Central memory CD8-positive, alpha-beta T cell (primary cell): ENCODE data around the gene VDAC1.

Source experiments
- ATAC-seq: fragments of 150-1000 bp; cut with Tn5 transposase; replicated peaks from 2 replicates; pipeline ENCODE4 v1.10.0; 2022; ENCODE audit warnings: mild to moderate bottlenecking, moderate FRiP score, moderate number of reproducible peaks; ENCODE audit not compliant: poor library complexity, severe bottlenecking; ENCODE audit errors: extremely low read depth
- DNase-seq, 2 donors: peaks; one replicate each; pipeline ENCODE4 v3.0.0; 2021; ENCODE audit warnings: low spot score in 2 of 2
- H3K27ac Mint-ChIP-seq: one replicate; pipeline ENCODE4 v1.8.0; 2022; ENCODE audit warnings: low read depth, mild to moderate bottlenecking, moderate library complexity, mixed read lengths
- H3K27me3 Mint-ChIP-seq: one replicate; pipeline ENCODE4 v1.8.0; 2022; ENCODE audit warnings: mixed read lengths
- H3K36me3 Mint-ChIP-seq: one replicate; pipeline ENCODE4 v1.8.0; 2022; ENCODE audit warnings: mild to moderate bottlenecking, moderate library complexity, mixed read lengths; ENCODE audit not compliant: insufficient read depth
- H3K4me1 Mint-ChIP-seq: one replicate; pipeline ENCODE4 v1.8.0; 2022; ENCODE audit warnings: mixed read lengths
- H3K4me3 Mint-ChIP-seq: one replicate; pipeline ENCODE4 v1.8.0; 2022; ENCODE audit warnings: mild to moderate bottlenecking, moderate library complexity, mixed read lengths
- H3K9me3 Mint-ChIP-seq: one replicate; pipeline ENCODE4 v1.8.0; 2022; ENCODE audit warnings: mixed read lengths

VDAC1 gene

DNA sequence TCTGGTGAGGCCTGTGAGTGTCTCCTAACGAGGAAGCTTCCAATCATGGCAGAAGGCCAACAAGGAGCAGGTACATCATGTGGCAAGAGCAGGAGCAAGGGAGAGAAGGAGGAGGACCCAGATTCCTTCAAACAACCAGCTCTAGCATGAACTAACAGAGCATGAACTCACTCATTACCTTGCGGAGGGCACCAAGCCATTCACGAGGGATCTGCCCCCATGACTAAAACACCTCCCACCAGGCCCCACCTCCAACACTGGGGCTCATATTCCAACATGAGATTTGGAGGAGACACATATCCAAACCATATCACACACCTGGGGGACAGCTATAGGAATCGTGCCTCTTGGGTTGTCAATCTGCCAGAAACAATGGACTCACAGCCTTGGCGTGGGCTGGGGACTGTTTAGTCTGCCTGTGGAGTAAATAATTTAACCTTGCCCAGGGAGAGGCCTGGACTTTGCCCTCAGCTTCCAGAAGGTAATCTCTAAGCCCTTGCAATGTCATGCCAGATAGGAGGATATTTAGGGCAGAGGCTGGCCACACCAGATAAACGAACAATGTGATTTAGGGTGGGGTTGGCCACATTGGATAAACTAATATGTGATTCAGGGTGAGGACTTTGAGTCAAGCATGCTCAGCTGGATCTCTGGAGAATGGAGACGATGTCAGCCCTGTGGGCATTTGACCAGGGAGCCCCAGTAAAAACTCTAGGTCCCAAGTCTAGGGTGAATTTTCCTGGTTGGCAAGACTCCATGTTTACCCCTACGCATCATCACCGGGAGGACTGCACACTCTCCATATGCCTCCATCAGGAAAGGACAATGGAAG is 13.6 kb upstream of the VDAC1 start:
- H3K27ac Mint-ChIP-seq: no peak overlapping the region
- H3K27me3 Mint-ChIP-seq: peaks cover 4% of the 10 kb centered on the region
- DNase-seq: no peak
- H3K4me1 Mint-ChIP-seq: no peaks in the 10 kb centered on the region
- no peak for ATAC-seq
- H3K4me3 Mint-ChIP-seq: no peak overlapping the region
- no peaks in the 10 kb centered on the region for H3K9me3 Mint-ChIP-seq
- H3K36me3 Mint-ChIP-seq: no peaks in the 10 kb centered on the region

DNA sequence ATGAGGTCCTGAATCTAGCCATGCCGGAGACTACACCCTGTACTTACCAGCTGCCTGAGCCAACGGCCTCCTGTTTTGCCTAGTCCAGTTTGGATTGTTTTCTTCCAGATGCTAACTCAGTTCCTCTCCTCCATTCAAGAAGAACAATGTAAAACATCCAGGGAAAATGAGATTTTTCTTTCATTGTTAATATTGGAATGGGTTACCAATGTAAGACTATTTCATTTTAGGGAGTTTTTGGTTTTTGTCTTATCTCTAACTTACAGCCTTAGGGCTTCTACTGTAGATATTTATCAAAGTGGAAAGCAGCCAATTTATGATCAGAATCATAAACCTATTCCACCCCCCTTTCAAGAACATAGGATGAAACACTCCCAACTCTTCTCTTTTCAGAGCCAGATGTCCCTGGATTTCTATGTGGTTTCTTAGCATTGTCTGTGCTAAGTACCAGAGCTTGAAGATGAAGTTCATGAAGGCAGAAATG is 3.5 kb upstream of the VDAC1 start:
- ATAC-seq: no peak
- H3K4me1 Mint-ChIP-seq: peaks cover 15% of the 10 kb centered on the region
- DNase-seq: no peak
- H3K36me3 Mint-ChIP-seq: peaks cover 16% of the 10 kb centered on the region
- H3K27ac Mint-ChIP-seq: no peak overlapping the region
- H3K9me3 Mint-ChIP-seq: no peaks in the 10 kb centered on the region
- H3K4me3 Mint-ChIP-seq: no peak overlapping the region
- peaks cover 26% of the 10 kb centered on the region for H3K27me3 Mint-ChIP-seq

DNA sequence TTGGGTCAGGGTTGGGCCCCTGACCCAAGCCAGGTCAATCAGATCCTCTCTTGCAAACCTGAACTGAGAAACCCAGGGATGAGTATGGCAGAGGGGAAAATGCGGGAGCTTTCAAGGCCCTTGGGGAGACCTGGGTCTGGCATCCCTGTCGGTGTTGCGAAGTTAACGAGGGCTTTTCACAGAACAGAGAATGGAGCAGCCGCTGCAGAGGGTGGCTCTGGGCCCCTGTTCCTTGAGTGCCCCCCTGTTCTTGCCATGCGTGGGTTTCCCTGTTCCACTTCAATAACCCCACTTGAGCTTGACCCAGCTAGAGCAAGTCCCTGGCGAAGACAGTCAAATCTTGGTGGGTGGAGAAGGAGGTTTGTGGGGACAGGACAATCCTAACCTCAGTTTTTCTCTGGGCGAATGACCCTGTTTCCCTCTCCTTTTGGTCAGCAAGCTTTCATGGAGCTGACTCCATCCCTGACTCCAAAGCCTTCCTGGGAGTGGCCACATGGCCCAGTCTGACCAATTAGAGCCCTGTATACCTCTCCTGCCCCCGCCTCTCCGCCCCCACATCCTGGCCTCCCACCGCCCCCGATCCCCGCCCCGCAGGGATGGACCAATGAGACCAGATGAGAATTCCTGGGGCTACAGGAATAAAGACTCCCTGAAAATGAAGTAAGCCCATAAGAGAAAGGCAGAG is 2.9 kb upstream of the VDAC1 start:
- Mint-ChIP-seq H3K9me3 (no peaks in the 10 kb centered on the region), H3K36me3 (peaks cover 17% of the 10 kb centered on the region), H3K4me1 (peaks cover 20% of the 10 kb centered on the region), H3K4me3 (no peak overlapping the region), H3K27me3 (peaks cover 20% of the 10 kb centered on the region), H3K27ac (no peak overlapping the region)
- no peak for ATAC-seq
- DNase-seq: no peak

DNA sequence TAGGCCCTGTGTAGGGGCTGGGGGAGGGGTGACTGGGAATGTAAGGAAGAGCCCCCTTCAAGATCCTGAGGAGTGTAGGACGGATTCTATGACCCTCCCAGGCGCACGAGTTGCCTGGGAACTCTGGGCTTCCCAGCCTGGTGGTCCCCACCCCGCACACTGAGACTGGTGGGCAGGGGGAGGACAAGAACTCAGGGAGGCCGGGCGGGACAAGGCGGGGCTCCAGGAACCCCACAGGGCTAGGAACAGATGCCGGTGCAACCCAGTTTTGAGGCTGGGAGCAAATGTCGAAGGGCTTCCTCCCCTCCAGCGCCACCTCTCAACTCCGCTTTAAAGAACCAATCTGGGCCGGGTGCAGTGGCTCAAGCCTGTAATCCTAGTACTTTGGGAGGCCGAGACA is 1.3 kb upstream of the VDAC1 start:
- Mint-ChIP-seq H3K9me3 (no peaks in the 10 kb centered on the region), H3K27ac (peak overlapping the region; percentile 93), H3K4me1 (peaks cover 35% of the 10 kb centered on the region), H3K36me3 (peaks cover 22% of the 10 kb centered on the region), H3K27me3 (peaks cover 4% of the 10 kb centered on the region), H3K4me3 (peak overlapping the region; percentile 87)
- no peak for DNase-seq
- no peak for ATAC-seq

DNA sequence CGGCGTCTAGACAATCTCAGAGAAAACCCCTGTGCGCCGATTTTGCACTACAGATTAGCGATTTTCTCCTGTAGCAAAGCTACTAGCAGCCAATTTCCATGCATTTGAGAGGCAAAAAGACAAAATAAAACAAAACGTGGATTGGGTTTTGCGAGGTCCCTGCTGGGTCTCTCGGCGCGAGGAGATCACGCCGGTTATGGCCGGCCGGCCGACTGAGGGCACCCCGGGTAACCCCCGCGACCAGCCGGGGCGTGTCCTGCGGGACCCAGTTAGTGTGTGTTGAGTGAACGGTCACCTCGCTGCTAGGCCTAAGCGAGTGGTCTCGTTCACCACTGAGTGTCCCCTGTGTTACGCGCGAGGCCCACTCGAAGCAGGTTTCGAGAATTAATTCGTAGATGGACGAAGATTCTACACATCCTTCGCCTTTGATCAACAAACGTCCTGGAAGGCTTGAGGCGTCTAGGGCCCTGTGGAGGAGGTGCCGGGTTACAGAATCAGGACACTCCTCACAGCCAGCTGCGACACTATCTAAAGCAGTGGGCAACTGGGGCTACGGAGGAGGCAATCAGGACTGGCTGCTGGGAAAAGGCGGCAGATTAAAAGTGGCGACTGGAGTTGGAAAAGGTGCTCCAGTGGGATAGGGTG is 764 bp upstream of the VDAC1 start:
- H3K4me1 Mint-ChIP-seq: peaks cover 37% of the 10 kb centered on the region
- H3K4me3 Mint-ChIP-seq: peak overlapping the region; percentile 87
- no peak for ATAC-seq
- no peaks in the 10 kb centered on the region for H3K9me3 Mint-ChIP-seq
- no peaks in the 10 kb centered on the region for H3K27me3 Mint-ChIP-seq
- H3K27ac Mint-ChIP-seq: peak overlapping the region; percentile 93
- peaks cover 22% of the 10 kb centered on the region for H3K36me3 Mint-ChIP-seq
- DNase-seq: no peak

DNA sequence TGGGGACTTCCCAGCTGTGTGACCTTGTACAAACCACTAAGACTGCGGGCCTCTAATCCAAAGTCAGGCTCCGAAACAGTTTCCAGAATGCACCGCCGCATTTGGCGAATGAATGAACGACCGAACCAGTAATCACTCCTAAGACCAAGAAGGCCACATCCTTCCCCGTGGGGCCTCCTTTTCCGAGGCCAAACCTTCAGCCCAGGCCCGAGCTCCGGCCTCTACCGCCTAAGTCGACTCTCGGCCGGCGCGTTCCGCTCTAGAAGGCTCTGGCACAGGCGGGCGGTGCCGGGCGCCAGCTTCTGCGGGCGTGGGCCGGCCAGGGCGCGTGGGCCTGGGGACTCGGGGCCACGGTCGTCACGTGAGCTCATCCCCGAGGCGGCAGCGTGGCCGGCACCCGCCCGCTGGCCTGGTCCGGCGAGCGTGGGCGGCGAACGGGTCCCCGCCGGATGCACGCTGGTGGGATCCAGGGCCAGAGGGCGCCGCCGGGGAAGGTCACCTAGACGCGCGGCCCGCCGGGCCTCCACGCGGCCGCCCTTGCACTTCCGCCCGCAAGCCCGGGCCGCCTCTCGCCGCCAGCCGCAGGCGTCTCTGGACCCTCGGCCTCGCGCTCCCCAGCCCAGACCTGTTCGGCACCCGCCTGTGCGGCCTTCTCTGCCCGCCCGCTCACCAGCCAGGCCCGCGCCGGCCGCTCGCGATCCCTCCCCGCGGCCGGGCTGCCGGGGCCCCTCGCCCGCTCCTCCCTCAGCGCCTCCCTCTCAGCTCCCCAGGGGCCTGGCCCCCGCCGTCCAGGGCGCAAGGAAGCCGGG is 754 bp downstream of the VDAC1 start:
- peaks cover 21% of the 10 kb centered on the region for H3K36me3 Mint-ChIP-seq
- H3K9me3 Mint-ChIP-seq: no peaks in the 10 kb centered on the region
- peak; percentile 15 to 22 for DNase-seq
- ATAC-seq: no peak
- no peaks in the 10 kb centered on the region for H3K27me3 Mint-ChIP-seq
- peak overlapping the region; percentile 87 for H3K4me3 Mint-ChIP-seq
- H3K4me1 Mint-ChIP-seq: peaks cover 51% of the 10 kb centered on the region
- H3K27ac Mint-ChIP-seq: peak overlapping the region; percentile 93

DNA sequence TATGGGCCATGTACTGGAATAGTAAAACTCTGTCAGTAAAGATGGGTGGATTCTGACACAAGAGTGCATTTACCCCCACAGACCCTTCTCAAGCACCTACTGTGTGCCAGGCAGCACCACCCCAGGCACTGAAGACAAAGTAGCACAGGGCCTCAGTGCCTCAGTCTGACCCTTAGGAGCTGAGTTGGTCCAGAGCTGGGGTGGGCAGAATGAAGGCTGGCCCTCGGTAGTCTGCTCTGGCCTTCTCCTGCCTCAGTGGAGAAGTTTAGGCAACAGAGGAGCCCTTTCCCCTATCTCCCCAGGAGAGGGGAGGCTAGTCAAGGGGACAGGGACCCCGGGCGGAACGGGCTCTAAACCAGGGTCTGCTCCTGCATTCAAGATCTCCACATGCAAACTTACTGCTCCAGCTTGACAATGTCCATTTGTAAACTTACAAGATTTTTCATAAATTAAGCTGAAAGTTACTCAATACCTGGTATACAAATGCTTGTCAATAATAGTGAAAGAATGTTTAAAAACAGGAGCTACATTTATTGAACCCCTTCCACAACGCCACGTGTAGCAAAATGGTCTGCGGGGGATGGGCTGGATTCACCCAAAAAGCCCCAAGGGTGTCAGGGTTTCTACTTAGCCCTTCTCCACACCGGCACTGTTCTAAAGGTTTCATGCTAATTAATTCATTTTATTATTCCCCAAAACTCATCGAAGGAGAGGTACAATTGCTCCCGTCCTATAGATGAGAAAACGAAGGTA is 1.5 kb downstream of the VDAC1 start:
- peak overlapping the region; percentile 93 for H3K27ac Mint-ChIP-seq
- H3K36me3 Mint-ChIP-seq: peaks cover 21% of the 10 kb centered on the region
- ATAC-seq (no peak), DNase-seq (no peak)
- H3K9me3 Mint-ChIP-seq: no peaks in the 10 kb centered on the region
- peak overlapping the region; percentile 87 for H3K4me3 Mint-ChIP-seq
- no peaks in the 10 kb centered on the region for H3K27me3 Mint-ChIP-seq
- H3K4me1 Mint-ChIP-seq: peaks cover 56% of the 10 kb centered on the region

DNA sequence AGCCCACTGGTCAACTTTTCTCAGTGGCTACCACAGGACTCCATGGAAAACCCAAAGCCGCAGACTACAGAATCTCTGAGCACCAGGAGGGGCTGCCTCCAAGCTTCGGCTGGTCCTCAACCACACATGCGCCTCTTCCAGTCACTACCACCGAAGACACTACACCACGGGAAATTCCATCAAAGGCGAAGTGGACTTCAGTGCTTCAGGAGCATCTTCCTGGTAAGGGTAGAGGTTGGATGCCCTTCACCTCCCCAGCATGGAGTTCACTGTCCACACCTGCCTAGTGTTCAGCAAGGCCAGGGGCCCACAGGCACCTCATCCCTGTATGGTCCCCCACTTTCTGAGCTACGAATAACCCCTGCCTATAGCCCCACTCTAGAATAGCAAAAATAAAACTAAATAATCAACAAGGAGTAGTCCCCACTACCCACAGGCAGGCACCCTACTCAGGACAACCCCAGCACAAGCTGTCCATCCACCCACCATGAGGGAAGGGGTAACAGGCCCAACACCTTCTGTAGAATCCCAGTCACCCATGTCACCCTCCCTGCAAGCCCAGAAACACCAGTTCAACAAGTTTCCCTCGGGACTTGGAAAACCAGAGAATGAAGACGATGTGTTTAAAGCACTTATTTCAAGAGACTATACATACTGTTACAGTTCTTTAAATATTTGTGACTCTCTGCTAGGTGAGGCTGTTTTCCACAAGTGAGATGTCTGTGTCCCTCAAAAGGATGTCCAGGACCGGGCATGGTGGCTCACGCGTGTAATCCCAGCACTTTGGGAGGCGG is 2.6 kb downstream of the VDAC1 start:
- Mint-ChIP-seq H3K27me3 (no peaks in the 10 kb centered on the region), H3K4me3 (peak overlapping the region; percentile 87), H3K27ac (peak overlapping the region; percentile 49), H3K36me3 (peaks cover 21% of the 10 kb centered on the region), H3K9me3 (no peaks in the 10 kb centered on the region), H3K4me1 (peaks cover 60% of the 10 kb centered on the region)
- DNase-seq (no peak), ATAC-seq (no peak)

DNA sequence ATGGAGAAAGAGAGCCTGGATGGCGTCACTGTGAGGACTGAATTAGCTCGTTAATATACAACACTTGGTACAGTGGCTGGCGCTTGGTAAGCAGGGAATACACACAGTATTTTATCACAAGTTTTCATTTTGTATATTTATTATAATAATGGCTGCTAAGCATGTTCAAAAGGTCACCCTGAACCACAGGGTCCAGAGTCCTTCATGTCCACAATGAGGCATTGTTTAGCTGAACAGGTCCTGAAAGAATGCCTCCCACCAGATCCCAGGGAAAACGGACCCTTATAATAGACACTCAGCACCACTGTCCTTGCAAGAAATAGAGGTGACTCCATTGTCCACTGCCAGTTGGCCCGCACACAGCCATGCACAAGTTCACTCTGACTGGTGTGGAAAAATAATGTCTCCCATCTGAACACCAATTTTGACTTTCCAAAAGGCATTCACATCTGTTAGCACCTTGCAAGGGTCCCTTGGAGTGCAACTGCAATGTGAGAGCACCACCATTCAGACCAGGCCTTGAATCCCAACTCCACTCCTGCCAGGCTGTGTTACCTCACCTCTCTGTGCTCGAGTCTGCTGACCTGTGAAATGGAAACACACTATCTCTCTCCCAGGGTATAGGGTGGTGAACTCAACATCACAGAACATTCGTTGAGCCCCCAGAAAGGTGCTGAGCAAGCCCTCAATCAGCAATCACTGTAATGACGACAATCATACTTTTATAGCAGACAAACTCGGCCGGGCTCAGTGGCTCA is 3.9 kb downstream of the VDAC1 start:
- no peak overlapping the region for H3K4me3 Mint-ChIP-seq
- peak overlapping the region; percentile 69 for H3K27ac Mint-ChIP-seq
- H3K27me3 Mint-ChIP-seq: no peaks in the 10 kb centered on the region
- DNase-seq (no peak), ATAC-seq (no peak)
- peaks cover 18% of the 10 kb centered on the region for H3K36me3 Mint-ChIP-seq
- no peaks in the 10 kb centered on the region for H3K9me3 Mint-ChIP-seq
- peaks cover 69% of the 10 kb centered on the region for H3K4me1 Mint-ChIP-seq

DNA sequence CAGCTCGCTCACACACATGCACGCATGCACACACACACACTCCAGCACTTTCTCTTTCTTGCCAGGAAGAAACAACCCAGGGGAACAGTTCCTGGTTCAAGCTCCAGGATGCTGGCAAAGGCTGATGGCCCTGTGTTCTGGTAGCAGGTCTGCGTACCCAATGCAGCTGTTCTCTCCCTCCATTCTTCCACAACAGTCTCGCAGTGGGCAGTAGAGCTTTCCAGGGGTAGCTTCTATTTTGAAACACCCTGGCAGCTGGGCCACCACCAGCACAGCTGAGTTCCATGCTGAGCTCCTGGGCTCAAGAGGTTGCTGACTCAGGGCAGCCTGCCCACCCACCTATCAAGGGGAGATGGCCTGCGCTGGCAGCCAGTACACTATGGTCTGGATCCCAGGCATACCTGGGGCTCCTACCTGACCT is 4.7 kb downstream of the VDAC1 start:
- ATAC-seq: no peak
- peaks cover 69% of the 10 kb centered on the region for H3K4me1 Mint-ChIP-seq
- H3K36me3 Mint-ChIP-seq: peaks cover 16% of the 10 kb centered on the region
- H3K4me3 Mint-ChIP-seq: no peak overlapping the region
- DNase-seq: no peak
- peak overlapping the region; percentile 16 for H3K27ac Mint-ChIP-seq
- H3K27me3 Mint-ChIP-seq: no peaks in the 10 kb centered on the region
- no peaks in the 10 kb centered on the region for H3K9me3 Mint-ChIP-seq
